Measurements from ENCODE around the gene TARBP2.
"Not testable (repeated sequence)": the region's sequence is repeated elsewhere in the genome, so short reads cannot be mapped to it uniquely, and the experiment has no call there.

Gene TARBP2

DNA sequence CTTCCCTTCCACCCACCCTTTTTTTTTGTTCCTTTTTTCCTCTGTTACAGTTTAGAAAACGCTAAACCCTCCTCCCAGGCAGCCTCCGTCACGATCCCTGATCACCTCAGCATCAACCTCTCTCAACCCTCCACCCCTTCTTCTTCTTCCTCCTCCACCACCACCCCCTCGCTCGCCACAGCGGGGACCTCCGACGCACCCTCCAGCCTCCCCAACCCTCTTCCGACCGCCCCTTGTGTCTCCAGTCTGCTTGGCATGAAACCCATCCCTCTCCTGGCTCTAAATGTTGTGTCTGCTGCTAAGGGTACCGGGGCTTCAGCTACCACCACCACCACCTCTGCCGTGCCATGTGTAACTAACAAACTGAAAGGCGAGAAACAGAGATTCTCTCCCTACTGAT is 26.3 kb upstream of the TARBP2 start:
- no peak for DNase-seq (ENCODE audit: low read depth in 2 of 2, low spot score in 1 of 2)

DNA sequence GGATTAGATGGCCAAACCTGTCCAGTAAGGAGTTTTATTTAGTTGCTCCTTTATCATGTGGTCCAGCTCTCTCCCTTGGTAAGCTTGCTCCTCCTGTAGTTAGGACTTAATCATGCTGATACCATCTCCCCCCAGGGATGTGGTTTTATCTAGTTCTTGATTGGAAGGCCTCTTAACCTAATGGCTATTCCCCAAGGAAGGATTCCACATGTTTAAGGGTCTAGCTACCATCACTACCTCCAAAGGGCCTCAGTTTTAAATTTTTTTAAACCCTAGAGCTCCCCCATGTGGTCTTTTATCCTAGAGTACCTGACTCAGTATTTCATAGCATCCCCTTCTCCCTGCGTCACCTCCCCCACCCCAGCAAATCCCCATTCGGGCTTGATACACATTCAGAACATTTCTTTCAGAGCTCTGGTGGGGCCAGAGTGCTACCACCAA is 24.3 kb upstream of the TARBP2 start:
- DNase-seq (ENCODE audit: low read depth in 2 of 2, low spot score in 1 of 2): no peak

DNA sequence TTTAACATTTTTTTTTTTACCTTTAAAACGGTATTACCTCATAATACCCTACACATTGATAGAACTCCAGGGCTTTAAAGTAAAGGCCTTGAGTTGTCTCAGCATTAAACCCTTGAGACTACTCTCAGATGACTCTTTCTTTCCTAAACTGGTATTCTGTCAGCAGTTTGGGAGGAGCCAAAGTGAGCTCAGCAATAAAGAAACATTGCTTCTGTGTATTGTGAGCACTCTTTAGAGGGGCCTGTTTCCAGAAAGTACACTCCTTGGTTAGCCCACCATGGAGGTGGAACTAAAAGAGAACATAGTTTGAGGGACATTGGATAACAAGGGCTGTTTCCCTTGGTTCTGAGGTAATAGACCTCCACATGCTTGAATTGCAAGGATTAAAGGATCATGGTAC is 22.2 kb upstream of the TARBP2 start:
- DNase-seq (ENCODE audit: low read depth in 2 of 2, low spot score in 1 of 2): no peak

DNA sequence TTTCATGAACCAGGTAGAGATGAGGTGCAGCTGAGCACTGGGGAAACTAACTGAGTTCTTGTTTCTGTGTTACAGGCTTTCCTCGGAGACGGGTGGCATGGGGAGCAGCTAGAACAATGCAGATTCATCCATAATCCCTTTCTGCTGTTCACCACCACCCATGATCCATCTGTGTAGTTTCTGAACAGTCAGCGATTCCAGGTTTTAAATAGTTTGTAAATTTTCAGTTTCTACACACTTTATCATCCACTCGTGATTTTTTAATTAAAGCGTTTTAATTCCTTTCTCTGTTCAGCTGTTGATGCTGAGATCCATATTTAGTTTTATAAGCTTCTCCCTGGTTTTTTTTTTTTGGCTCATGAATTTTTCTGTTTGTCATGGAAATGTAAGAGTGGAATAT is 21.8 kb upstream of the TARBP2 start:
- DNase-seq (ENCODE audit: low read depth in 2 of 2, low spot score in 1 of 2): no peak

DNA sequence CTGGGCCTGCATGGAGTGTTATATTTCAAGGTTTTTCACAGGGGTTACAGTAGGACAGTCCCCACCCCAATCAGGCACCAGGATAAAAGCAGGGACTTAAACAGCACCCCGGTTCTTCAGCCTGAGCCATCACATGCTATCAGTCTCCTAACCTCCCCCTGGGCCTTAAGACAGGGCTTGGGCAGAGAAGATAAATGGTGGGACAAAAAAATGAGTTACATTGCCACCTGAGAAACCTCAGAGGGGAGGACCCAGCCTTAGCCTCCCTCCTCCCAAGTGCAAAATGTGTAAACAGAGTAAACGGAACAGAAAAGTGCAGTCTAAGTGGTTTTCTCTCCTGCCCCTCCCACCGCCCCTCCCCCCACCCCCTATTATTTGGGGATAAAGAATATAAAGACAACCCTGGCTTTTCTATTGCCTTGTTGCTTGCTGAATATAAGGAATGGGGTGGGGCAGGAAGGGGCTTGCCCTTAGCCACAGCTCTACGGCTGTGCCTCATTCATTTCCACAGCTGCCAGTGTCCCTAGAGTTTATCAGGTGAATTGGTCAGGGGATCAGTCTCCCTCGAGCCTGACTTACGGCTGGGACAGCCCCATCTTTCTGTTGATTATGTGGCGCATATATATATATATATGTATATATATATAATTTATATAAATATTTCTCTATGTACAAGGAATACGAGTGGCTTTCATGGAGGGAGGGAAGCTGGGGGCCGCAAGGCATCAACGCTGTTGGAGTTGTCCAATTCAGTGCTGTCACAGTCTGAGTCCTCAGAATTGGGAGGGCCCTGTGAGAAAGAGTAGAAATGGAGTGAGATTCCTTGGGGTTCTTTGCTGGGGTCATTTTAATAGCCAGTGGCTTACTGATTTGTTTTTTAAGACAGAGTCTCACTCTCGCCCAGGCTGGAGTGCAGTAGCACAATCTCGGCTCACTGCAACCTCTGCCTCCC is 20.3 kb upstream of the TARBP2 start:
- no peak for DNase-seq (ENCODE audit: low read depth in 2 of 2, low spot score in 1 of 2)

DNA sequence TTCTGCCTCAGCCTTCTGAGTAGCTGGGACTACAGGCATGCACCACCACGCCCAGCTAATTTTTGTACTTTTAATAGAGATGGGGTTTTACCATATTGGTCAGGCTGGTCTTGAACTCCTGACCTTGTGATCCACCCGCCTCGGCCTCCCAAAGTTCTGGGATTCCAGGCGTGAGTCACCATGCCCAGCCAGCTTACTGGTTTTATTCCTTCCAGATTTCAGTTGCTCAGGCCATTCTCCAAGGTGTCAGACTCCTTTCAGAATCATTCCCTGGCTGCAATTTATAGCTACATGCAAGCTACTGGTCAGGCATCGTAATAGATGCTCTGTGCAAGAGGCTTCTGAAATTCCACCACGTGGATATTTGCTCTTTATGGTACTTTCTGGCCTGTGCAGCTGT is 19.6 kb upstream of the TARBP2 start:
- not testable (repeated sequence) for DNase-seq (ENCODE audit: low read depth in 2 of 2, low spot score in 1 of 2)

DNA sequence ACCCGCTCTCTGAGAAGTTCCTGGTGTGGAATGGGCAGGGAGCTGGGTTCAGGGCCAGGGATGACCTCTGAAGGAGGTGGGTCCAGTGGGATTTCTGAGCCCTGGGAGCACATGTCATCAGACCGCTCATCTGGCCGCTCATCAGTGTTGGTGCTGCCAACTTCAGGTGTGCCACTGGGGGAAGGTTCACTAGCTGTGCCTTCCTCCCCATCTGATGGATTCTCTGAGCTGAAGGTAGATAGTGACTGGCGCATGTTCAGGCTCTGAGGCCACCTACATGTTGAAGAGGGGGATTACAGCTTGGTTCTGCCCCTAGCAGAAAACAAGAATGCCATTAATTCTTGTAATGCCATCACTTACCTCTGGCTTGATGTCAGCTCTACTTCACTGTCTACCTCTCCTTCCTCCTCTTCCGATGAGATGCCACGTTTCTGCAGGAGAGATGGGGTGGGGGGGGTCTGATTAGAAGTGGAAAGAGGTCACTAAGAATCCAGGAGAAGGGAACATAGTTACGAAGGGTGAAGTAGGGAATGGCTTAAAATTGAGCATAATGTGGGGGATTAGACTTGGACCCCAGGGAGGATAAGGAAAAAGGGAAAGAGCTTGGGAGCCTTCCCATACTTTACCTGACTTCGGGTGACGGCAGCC is 19.0 kb upstream of the TARBP2 start:
- DNase-seq (ENCODE audit: low read depth in 2 of 2, low spot score in 1 of 2): no peak

DNA sequence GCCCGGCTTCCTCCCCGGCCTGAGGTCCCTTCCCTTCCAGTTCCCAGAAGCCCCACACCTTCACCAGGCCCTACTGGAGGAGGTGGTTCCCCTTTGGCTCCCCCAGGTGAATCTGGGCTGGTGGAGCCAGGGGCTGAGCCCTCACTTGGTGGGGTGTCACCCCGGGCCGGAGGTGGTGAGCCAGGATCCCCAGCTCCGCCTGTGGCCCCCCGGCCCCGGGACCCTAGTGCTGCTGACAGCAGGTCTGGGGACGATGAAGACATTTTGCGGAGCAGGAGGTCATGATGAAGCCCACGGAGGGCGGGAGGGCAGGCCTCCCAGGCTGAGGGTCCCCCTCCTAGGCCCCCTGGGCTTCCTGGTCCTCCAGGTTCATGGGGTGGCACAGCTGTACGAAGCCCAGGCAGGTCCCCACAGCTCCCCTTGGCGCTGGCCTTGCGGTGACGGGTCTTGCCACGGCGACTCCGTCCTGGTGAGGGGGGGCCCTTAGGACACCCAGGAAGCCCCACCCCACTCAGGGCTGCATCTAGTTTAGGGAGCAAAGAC is 18.4 kb upstream of the TARBP2 start:
- no peak for DNase-seq (ENCODE audit: low read depth in 2 of 2, low spot score in 1 of 2)

DNA sequence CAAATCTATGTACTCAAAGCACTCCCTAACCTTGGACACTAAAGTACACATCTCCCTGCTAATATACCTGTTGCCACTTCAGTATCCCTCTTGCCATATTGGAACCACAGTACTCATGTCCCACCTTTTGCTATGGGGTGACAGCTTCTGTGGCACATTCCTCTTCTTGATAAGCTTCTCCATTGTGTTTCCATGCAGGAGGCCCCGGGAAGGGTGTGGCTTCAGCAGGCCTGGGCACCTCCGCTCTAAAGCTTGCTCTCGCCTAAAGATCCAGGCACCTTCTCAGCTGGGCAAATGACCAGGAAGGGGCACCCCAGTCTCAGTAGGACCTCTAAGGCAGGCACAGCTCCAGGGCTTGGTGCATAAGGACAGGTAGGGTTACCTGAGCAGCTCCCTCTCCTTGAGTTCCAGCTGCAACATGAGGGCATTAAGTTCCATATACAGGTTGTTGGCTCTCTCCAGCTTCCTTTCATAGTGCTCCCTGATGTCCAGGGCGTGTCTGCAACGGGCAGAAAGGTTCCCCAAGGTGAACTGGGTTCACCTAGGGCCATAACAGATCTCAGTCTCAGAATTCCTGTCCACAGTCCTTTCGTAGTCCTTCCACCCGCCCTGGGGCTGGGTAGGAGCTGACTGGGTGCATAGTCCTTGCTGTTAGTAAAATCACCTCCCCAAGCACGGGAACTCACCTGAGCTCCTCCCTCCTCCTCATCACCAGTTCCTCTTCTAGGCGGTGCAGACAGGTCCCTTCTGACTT is 17.7 kb upstream of the TARBP2 start:
- no peak for DNase-seq (ENCODE audit: low read depth in 2 of 2, low spot score in 1 of 2)

DNA sequence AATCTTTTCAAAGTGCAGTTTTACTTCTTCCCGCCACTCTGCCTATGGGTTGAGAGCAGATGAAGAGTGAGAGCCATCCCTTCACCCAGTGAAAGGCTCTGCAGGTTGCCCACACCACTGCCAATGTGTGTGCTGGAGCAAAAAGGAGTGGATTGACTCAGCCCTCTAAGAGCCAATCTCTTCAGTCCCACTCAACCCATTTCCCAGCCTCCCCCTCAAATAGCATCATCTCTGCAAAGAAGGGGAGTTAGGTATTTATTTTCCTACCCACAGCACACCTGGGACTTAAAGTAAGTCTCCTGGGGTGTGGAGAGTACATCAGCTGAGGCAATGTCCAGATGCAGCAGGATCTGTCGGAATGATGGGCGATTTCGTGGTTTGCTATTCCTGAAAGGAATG is 17.1 kb upstream of the TARBP2 start:
- DNase-seq (ENCODE audit: low read depth in 2 of 2, low spot score in 1 of 2): no peak

DNA sequence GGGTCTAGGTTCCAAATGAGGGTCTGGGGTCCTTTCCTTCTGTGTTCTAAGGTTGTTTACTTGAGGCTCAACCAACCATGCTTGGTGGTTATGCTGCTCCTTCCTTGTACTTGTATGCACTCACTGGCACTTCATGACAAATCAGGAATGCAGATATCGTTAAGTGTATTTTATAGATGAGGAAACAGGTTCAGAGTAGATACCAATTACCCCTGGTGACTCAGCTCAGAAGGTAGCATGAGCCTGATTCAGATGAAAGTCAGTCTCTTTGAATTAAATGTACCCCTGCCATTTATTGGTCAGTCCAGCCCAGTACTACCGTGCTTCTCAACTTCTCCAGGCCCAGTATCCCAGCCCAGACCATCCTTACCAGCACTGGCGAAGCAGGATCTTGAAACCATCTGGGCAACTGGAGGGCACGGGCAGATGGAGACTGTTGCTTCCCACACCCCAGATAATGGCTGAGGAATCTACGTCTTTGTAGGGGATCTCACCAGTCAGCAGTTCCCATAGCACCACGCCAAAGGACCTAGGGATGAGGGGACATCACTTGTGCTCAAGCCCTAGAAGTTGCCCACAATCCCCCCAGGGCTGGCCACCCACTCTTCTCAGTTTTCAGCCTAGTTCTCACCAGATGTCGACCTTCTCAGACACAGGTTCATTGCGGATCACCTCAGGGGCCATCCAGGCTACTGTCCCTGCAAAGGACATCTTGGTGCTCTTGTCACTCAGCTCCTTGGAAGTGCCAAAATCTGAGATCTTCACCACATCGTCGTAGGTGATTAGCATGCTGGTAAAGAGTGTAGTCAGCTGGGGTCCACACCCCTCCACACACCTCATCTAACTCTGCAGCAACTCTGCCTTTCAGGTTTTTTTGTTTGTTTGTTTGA is 16.2 kb upstream of the TARBP2 start:
- DNase-seq (ENCODE audit: low read depth in 2 of 2, low spot score in 1 of 2): no peak

DNA sequence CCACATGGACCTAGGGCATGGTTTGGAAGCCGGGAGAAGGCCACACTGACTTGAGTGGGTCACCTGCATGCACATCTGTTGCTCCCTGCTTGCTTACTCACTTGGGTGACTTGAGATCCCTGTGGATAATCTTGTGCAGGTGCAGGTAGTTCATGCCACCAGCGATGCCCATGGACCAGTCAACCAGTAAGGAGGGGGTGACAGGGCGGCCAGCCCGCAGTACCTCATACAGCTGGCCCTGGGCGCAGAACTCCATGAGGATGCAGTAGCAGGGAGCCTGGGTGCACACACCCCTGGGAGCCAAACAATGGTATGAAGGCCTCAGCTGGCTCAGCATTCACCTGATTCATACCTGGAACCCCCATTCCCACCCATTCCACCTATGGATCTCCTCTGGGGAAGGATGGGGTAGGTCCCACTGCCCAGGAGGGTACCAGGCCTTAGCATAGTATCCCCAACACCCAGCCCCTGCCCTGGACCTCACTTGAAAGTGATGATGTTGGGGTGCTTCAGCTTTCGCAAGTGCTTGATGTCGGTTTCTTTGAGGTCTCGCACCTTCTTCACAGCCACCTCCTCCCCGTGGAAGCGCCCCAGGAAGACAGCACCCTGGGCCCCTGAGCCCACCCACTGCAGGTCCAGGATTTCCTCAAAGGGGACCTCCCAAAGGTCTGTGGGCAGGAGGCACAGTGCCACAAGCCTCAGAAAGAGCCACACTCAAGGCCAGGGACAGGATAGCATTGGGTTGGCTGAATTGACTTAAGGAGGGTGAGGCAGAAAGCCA is 14.9 kb upstream of the TARBP2 start:
- no peak for DNase-seq (ENCODE audit: low read depth in 2 of 2, low spot score in 1 of 2)

DNA sequence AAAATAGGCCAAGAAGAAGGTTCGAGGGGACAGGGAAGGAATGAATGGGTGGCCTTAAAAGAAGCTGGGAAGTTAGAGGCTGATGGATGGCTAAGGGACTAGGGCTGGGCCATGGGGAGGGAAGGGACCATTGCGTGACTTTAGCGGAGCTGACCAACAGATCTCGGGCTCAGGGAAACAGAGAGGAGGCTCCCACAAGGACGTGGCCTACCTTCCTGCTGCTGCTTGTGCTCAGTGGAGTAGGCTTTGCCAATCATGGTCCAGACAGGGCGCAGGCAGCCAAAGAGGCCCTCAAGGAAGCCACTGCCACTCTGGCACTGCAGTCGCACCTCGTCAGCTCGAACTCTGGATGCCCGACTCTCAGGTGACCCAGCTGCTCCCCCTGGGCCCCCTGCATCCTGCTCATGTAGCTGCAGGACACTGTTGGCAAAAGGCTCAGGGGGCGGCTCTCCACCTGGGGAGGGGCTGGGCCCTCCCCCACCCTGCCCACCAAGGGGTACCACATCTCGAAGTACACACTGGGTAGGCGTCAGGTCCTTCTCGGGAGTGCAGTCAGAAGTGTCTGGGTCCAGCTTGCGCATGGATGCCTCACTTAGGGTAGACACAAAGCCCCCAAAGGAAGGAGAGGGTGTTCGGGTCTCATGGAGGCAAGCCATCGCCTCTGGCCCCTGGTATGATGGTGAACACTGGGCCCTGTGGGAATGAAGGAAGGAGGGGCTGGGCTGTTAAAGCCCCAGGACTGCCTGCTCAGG is 14.2 kb upstream of the TARBP2 start:
- DNase-seq (ENCODE audit: low read depth in 2 of 2, low spot score in 1 of 2): no peak

DNA sequence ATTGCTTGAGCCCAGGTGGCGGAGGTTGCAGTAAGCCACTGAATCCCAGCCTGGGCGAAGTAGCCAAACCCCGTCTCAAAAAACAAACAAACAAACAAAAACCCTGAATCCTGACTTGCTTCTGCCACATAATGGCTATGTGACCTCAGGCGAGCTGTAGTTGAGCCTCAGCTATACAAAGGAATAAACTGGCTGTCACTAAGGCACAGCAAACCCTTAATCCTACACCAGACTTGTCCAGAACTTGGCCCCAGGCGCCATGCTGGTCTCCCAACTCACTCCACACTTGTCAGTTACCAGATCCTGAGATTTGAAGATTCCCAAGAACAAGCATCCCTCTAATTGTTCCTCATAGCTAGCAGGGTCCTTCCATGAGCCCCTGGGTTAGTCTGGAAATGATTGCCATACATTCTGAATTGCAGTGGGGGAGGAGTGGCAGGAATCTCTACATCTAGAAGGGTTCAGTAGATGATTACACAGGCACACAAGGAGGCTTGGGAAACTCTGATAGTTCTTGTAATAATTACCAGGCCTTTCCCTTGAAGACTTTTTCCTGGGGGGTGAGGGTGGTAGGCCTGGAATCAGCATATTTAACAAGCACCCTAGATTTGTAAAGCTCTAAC is 11.7 kb upstream of the TARBP2 start:
- no peak for DNase-seq (ENCODE audit: low read depth in 2 of 2, low spot score in 1 of 2)

DNA sequence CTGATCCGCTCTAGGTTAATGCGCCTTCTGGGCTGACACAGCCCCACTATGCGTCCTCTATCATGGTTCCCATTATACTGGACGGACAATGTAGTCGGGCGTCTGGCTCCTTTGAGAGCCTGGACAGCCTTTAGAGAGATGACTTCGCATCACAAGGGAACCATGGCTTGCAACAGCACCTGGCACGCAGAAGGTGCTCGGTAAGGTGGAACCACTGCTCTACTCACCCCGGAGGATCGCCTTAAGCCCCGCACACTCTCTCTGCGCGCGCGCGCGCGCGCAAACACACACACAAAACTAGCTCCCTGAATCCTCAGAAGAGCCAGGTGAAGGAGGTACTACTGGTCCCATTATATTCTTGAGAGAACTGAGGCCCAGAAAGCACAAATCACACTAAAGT is 8.9 kb upstream of the TARBP2 start:
- DNase-seq (ENCODE audit: low read depth in 2 of 2, low spot score in 1 of 2): no peak

DNA sequence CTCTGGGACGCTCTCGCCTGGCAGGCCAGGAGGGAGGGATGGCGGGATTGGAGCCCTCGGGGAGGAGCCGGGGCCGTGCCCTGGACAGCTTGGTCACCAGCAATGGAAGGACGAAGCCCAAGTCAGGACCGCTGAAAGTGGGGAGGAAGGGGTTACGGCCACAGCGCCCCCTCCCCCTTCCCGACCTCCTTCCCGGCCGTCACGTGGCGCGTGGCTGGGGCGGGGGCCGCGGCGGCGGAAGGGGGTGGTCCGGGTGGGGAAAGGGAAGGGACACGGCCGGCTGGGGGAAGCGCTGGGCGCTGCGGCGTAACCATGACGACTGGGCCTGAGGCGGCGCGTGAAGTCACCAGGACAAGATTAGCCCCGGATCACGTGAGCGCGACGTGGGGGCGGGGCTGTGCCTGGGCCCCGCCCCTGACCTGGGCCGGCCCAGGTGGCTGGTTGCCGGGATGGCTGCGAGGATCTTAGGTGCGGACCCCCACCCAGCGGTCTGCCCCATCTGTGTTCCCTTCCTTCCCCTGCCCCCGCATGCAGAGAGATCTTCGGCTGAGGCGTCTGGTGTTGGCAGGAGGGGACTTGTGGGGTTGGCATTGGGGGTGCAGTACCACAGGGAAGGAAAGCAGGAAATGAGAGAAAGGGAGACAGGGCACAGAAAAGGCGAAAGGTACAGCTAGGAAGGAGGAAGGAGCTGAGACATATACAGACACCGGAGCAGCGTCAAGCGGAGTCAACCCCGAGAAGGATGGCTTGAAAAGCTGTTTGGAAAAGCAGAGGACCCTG is 8.1 kb upstream of the TARBP2 start:
- peak; percentile 60 to 77 for DNase-seq (ENCODE audit: low read depth in 2 of 2, low spot score in 1 of 2)

DNA sequence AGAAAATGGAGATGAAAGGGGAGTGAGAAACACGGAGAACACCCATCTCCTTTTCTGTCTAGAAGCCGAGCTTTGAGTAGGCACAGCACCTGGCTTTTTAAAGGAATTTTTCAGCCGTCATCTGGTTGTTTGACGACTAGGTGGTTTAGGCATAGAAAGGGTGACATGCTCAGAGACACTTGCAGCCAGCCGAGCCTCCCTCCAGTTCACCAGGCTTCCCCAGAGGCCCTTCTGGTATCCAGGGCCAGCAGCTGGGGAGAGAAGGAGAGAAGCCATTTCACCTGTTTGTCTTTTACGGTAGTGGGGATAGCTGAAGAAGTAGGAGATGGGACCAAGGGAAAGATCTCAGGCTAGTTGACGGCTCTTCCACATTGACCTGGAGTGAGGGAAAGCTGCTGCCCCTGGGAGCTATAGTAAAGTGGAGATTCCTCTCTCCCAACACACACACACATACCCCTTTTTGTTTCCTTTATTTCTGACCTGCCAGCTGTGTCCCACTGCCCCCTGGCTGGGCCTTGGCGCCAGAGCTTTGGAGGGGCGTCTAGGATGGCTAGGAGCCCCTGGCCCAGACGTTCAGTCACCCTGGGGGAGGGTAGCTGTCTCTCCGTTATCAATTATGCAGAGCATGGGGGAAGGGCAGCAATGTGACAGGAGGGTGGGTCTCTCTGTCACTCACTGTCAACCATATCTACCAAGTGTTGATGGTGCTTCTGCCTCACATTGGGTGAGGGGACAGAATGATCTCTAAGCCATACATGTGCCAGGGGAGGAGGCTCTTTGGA is 7.3 kb upstream of the TARBP2 start:
- DNase-seq (ENCODE audit: low read depth in 2 of 2, low spot score in 1 of 2): no peak

Data from stimulated activated CD8-positive, alpha-beta memory T cell treated with anti-CD3 and anti-CD28 coated beads, Interleukin-4, amount 100 ng/mL, for 4 hours (primary cell).